HepG2 (cell line): Measurements from ENCODE around the gene ANAPC2. TPM values are rescaled to one million over a fixed set of nuclear protein-coding genes. Genes with fewer than 3 reads are reported as not detected.
A peak's percentile ranks its signal among the peaks of the same experiment; 100 is the strongest.

Experiments used
- AGO2 ChIP-seq: fragments of 200-400 bp; formaldehyde crosslinking; optimal IDR thresholded peaks from 2 replicates; pipeline ENCODE3; 2017; ENCODE audit warnings: mild to moderate bottlenecking, low read depth, low read length, moderate library complexity
- HDAC1 ChIP-seq: sonication (generic); formaldehyde crosslinking; IDR thresholded peaks from 2 replicates; pipeline ENCODE4 v1.5.1; 2020; ENCODE audit warnings: mild to moderate bottlenecking, missing genetic modification reagents
- KMT2A ChIP-seq: sonication (generic); formaldehyde crosslinking; IDR thresholded peaks from 2 replicates; pipeline ENCODE4 v1.4.0; 2020; ENCODE audit warnings: missing genetic modification reagents
- MEIS2 ChIP-seq: sonication (generic); formaldehyde crosslinking; IDR thresholded peaks from 2 replicates; pipeline ENCODE4 v1.9.0; 2021; ENCODE audit warnings: mild to moderate bottlenecking, missing genetic modification reagents
- NFE2 ChIP-seq: sonication (generic); formaldehyde crosslinking; IDR thresholded peaks from 2 replicates; pipeline ENCODE4 v1.4.0; 2020; ENCODE audit warnings: missing genetic modification reagents
- PITX1 ChIP-seq: sonication (generic); formaldehyde crosslinking; IDR thresholded peaks from 2 replicates; pipeline ENCODE4 v1.5.1; 2020; ENCODE audit warnings: mild to moderate bottlenecking, missing genetic modification reagents
- PRDM15 ChIP-seq: sonication (generic); formaldehyde crosslinking; IDR thresholded peaks from 2 replicates; pipeline ENCODE4 v1.4.0; 2020; ENCODE audit warnings: missing genetic modification reagents
- PTBP1 ChIP-seq: fragments of 200-400 bp; formaldehyde crosslinking; IDR thresholded peaks from 2 replicates; pipeline ENCODE4 v1.6.1; 2018; ENCODE audit warnings: low read length, low read depth; ENCODE audit not compliant: poor library complexity, severe bottlenecking
- RAD21 ChIP-seq: fragments of 450-650 bp; formaldehyde crosslinking; IDR thresholded peaks from 2 replicates; pipeline ENCODE4 v1.5.0; 2020; ENCODE audit warnings: mild to moderate bottlenecking
- RFX1 ChIP-seq: fragments of 450-650 bp; IDR thresholded peaks from 2 replicates; pipeline ENCODE4 v1.6.1; 2017
- SKI ChIP-seq: fragments of 450-650 bp; IDR thresholded peaks from one replicate; pipeline ENCODE4 v1.6.1; 2018; ENCODE audit warnings: mild to moderate bottlenecking; ENCODE audit not compliant: partially characterized antibody
- SMARCC2 ChIP-seq: fragments of 450-650 bp; IDR thresholded peaks from 2 replicates; pipeline ENCODE4 v1.6.1; 2017; ENCODE audit warnings: antibody characterized with exemption, mild to moderate bottlenecking
- YEATS2 ChIP-seq: sonication (generic); formaldehyde crosslinking; IDR thresholded peaks from 2 replicates; pipeline ENCODE4 v1.4.0; 2020; ENCODE audit warnings: missing genetic modification reagents, borderline replicate concordance
- ZBTB34 ChIP-seq: sonication (generic); formaldehyde crosslinking; IDR thresholded peaks from 2 replicates; pipeline ENCODE4 v1.8.0; 2022; ENCODE audit warnings: mild to moderate bottlenecking, missing genetic modification reagents
- ZBTB7B ChIP-seq: sonication (generic); formaldehyde crosslinking; IDR thresholded peaks from 2 replicates; pipeline ENCODE4 v1.4.0; 2020; ENCODE audit warnings: missing genetic modification reagents
- ZFX ChIP-seq: sonication (generic); formaldehyde crosslinking; IDR thresholded peaks from 2 replicates; pipeline ENCODE4 v1.4.0; 2020; ENCODE audit warnings: mild to moderate bottlenecking, low read depth, missing genetic modification reagents, moderate library complexity
- ZMYM4 ChIP-seq: sonication (generic); formaldehyde crosslinking; IDR thresholded peaks from 2 replicates; pipeline ENCODE4 v1.8.1; 2023; ENCODE audit warnings: mild to moderate bottlenecking, missing genetic modification reagents
- ZNF138 ChIP-seq: sonication (generic); formaldehyde crosslinking; IDR thresholded peaks from 2 replicates; pipeline ENCODE4 v1.5.0; 2020; ENCODE audit warnings: mild to moderate bottlenecking, low read depth, missing genetic modification reagents
- ZNF264 ChIP-seq: sonication (generic); formaldehyde crosslinking; IDR thresholded peaks from 2 replicates; pipeline ENCODE4 v1.4.0; 2020; ENCODE audit warnings: missing genetic modification reagents
- ZNF3 ChIP-seq: IDR thresholded peaks from 2 replicates; pipeline ENCODE4 v1.7.0; 2017; ENCODE audit warnings: inconsistent platforms
- ZNF367 ChIP-seq: sonication (generic); formaldehyde crosslinking; IDR thresholded peaks from 2 replicates; pipeline ENCODE4 v1.4.0; 2020; ENCODE audit warnings: missing genetic modification reagents, borderline replicate concordance
- ZNF660 ChIP-seq: sonication (generic); formaldehyde crosslinking; IDR thresholded peaks from 2 replicates; pipeline ENCODE4 v1.5.1; 2020; ENCODE audit warnings: mild to moderate bottlenecking, low read depth, missing genetic modification reagents, borderline replicate concordance
- ZNF737 ChIP-seq: sonication (generic); formaldehyde crosslinking; IDR thresholded peaks from 2 replicates; pipeline ENCODE4 v1.5.0; 2020; ENCODE audit warnings: missing genetic modification reagents, mild to moderate bottlenecking, borderline replicate concordance
- ZNF775 ChIP-seq: sonication (generic); formaldehyde crosslinking; IDR thresholded peaks from 2 replicates; pipeline ENCODE4 v1.4.0; 2020; ENCODE audit warnings: missing genetic modification reagents, mild to moderate bottlenecking, moderate library complexity, borderline replicate concordance
- ZNF891 ChIP-seq: sonication (generic); formaldehyde crosslinking; IDR thresholded peaks from 2 replicates; pipeline ENCODE4 v1.5.0; 2020; ENCODE audit warnings: mild to moderate bottlenecking, missing genetic modification reagents
- polyA plus RNA-seq, 8 experiments: library from polyadenylated mRNA; depleted of rRNA in 3 of 8; stranded (reverse) in 7 of 8; unstranded in 1 of 8; fragments of >200 nt; fragmentation: Illumina TruSeq in 4 of 8; extraction: Trizol in 4 of 8; gene quantifications; 2 replicates each; pipeline versions ENCODE4 v1.2.1 to v1.2.3, GENCODE V29; 2011 to 2016; ENCODE audit warnings: low read depth in 4 of 8, missing spikeins in 1 of 8, mixed read lengths in 1 of 8; ENCODE audit not compliant: insufficient read depth in 1 of 8
- total RNA-seq, 5 experiments: library from RNA; depleted of rRNA; stranded (reverse); fragments of >200 nt; fragmentation: Illumina TruSeq; extraction: Trizol; gene quantifications; 2 replicates each; pipeline ENCODE4 v1.2.3, GENCODE V29; 2016; ENCODE audit warnings: low read depth in 1 of 5
- TF ChIP-seq, protein P1 (sequence below): sonication (generic); formaldehyde crosslinking; IDR thresholded peaks from 2 replicates; pipeline ENCODE4 v1.8.1; 2023; ENCODE audit warnings: mild to moderate bottlenecking, moderate library complexity, missing genetic modification reagents

The ANAPC2 gene
- total and polyA plus RNA-seq, 2 of the 13 experiments (the other 11 are each of a cell fraction or from before 2014, with no cell fraction given): 12.3 to 15.4 TPM

DNA sequence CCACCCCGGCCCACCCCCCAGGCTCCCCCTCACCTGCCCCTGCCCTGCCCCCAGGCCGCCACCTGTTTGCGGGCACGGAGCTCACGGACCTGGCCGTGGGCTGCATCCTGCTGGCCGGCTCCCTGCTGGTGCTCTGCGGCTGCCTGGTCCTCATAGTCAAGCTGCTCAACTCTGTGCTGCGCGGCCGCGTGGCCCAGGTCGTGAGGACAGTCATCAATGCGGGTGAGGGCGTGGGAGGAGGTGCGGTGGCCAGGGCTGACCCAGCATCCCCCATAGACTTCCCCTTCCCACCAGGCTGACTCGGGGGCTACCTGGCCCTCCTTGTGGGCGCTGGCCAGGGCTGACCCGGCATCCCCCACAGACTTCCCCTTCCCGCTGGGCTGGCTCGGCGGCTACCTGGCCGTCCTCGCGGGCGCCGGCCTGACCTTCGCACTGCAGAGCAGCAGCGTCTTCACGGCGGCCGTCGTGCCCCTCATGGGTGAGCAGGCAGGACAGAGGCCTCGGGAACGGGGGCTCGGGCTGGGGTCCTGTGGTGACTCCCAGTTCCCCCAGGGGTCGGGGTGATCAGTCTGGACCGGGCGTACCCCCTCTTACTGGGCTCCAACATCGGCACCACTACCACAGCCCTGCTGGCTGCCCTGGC is 45.8 kb upstream of the ANAPC2 start (continued):
- TF ChIP-seq ZNF891 (CRISPR knock-in tag): 0 out of 2 replicates have a peak, but pooled peaks have one; percentile 27
- no peak for TF ChIP-seq ZNF138 (CRISPR knock-in tag)
- TF ChIP-seq AGO2: peak; percentile 38
- TF ChIP-seq SMARCC2: no peak
- TF ChIP-seq RAD21 (CRISPR knock-in tag): no peak
- no peak for TF ChIP-seq YEATS2 (CRISPR knock-in tag)
- peak; percentile 31; the same call in 1 of the 2 replicates for TF ChIP-seq ZBTB7B (CRISPR knock-in tag)
- no peak for TF ChIP-seq ZNF775
- no peak for TF ChIP-seq MEIS2
- TF ChIP-seq KMT2A: 0 out of 2 replicates have a peak, but pooled peaks have one; percentile 14
- no peak for TF ChIP-seq ZNF3 (CRISPR knock-in tag)
- peak; percentile 42 for TF ChIP-seq ZFX (CRISPR knock-in tag)
- TF ChIP-seq PITX1: 0 out of 2 replicates have a peak, but pooled peaks have one; percentile 24
- no peak for TF ChIP-seq NFE2 (CRISPR knock-in tag)
- 0 out of 2 replicates have a peak, but pooled peaks have one; percentile 17 for TF ChIP-seq ZMYM4 (CRISPR knock-in tag)
- no peak for TF ChIP-seq RFX1
- TF ChIP-seq HDAC1 (CRISPR knock-in tag): peak; percentile 18; the same call in 1 of the 2 replicates
- TF ChIP-seq ZNF660 (CRISPR knock-in tag): no peak
- TF ChIP-seq ZNF367 (CRISPR knock-in tag): no peak
- TF ChIP-seq, protein P1, sequence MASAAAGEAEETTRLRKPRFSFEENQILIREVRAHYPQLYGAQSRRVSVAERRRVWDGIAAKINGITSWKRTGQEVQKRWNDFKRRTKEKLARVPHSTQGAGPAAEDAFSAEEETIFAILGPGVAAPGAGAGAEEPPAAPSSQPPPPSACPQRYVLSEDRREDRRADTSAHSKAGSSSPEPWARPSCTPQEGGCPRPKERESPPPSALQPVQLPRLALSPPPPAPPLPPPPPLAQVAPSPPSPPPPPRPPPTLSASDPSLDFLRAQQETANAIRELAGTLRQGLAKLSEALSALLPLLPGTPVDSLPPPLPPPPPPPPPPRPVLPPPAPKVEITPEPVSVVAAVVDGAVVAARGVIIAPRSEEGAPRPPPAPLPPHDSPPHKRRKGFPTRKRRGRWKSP: no peak
- no peak for TF ChIP-seq SKI
- no peak for TF ChIP-seq ZBTB34 (CRISPR knock-in tag)
- no peak for TF ChIP-seq ZNF737 (CRISPR knock-in tag)
- no peak for TF ChIP-seq PTBP1
- TF ChIP-seq PRDM15 (CRISPR knock-in tag): no peak
- TF ChIP-seq ZNF264 (CRISPR knock-in tag): no peak
